Endodermal cell (in vitro differentiated cells): ENCODE data around the gene ABI3. TPM values are rescaled to one million over a fixed set of nuclear protein-coding genes. Genes with fewer than 3 reads are reported as not detected.

Source experiments
- DNase-seq: peaks from one replicate; pipeline ENCODE4 v3.0.0-alpha.2; 2017
- H3K27ac ChIP-seq: 2 replicates; pipeline ENCODE4 v1.5.1; 2013; ENCODE audit warnings: mild to moderate bottlenecking, low read depth, low read length, moderate library complexity
- H3K27me3 ChIP-seq: 2 replicates; pipeline ENCODE4 v1.6.1; 2013; ENCODE audit warnings: mild to moderate bottlenecking, low read length, moderate library complexity; ENCODE audit not compliant: insufficient read depth, control insufficient read depth, poor library complexity, severe bottlenecking
- H3K36me3 ChIP-seq: 2 replicates; pipeline ENCODE4 v1.7.0; 2013; ENCODE audit warnings: mild to moderate bottlenecking, low read length, moderate library complexity; ENCODE audit not compliant: control insufficient read depth, insufficient read depth
- H3K4me1 ChIP-seq: one replicate; pipeline ENCODE4 v1.7.0; 2013; ENCODE audit warnings: low read length; ENCODE audit not compliant: control insufficient read depth, insufficient read depth
- H3K4me3 ChIP-seq: 2 replicates; pipeline ENCODE4 v1.5.1; 2013; ENCODE audit warnings: mild to moderate bottlenecking, low read length, moderate library complexity
- H3K9ac ChIP-seq: 2 replicates; pipeline ENCODE4 v1.6.1; 2013; ENCODE audit warnings: mild to moderate bottlenecking, low read length, moderate library complexity; ENCODE audit not compliant: poor library complexity, severe bottlenecking; ENCODE audit errors: extremely low read depth
- H3K9me3 ChIP-seq: 2 replicates; pipeline ENCODE4 v1.6.1; 2013; ENCODE audit warnings: mild to moderate bottlenecking, low read length, moderate library complexity; ENCODE audit not compliant: control insufficient read depth
- H3K27ac Mint-ChIP-seq: 2 replicates; pipeline ENCODE4 v1.8.0; 2020; ENCODE audit warnings: mixed read lengths
- H3K27me3 Mint-ChIP-seq: 2 replicates; pipeline ENCODE4 v1.8.0; 2021; ENCODE audit warnings: mild to moderate bottlenecking, mixed read lengths; ENCODE audit not compliant: insufficient read depth
- H3K36me3 Mint-ChIP-seq: 2 replicates; pipeline ENCODE4 v1.8.0; 2020; ENCODE audit warnings: low read depth, mixed read lengths
- H3K4me1 Mint-ChIP-seq: 2 replicates; pipeline ENCODE4 v1.8.0; 2020; ENCODE audit warnings: mixed read lengths
- H3K4me3 Mint-ChIP-seq: 2 replicates; pipeline ENCODE4 v1.8.0; 2020; ENCODE audit warnings: mild to moderate bottlenecking, moderate library complexity, mixed read lengths
- H3K9me3 Mint-ChIP-seq: 2 replicates; pipeline ENCODE4 v1.8.0; 2020; ENCODE audit warnings: mild to moderate bottlenecking, mixed read lengths
- WGBS, 2 experiments: methylation state at CpG; one replicate each; pipeline versions ENCODE4 v1.1.5 to v1.1.7; 2013; ENCODE audit warnings: missing lambda C conversion rate in 2 of 2, mixed read lengths in 1 of 2; ENCODE audit not compliant: insufficient coverage in 1 of 2, insufficient read length in 1 of 2; 5-methylcytosine and 5-hydroxymethylcytosine counted together
- total RNA-seq, 2 donors: library from RNA; stranded (reverse); fragmentation: NEBNext Ultra II Directional in 1 of 2; extraction: Animal tissue kit (Norgen Biotek cat#: 25700) in 1 of 2; gene quantifications; 2 replicates in 1 of 2; 3 replicates in 1 of 2; pipeline ENCODE4 v1.2.1, GENCODE V29; 2021
- TF ChIP-seq, protein P1 (sequence below): fragments of 200-600 bp; sonication (generic); conservative IDR thresholded peaks from 2 replicates; pipeline ENCODE4 v1.5.0; 2021; ENCODE audit warnings: antibody characterized with exemption, mild to moderate bottlenecking

ABI3 gene
- total RNA-seq, 2 donors from 2014 or later = 0.58 to 1.7 TPM

DNA sequence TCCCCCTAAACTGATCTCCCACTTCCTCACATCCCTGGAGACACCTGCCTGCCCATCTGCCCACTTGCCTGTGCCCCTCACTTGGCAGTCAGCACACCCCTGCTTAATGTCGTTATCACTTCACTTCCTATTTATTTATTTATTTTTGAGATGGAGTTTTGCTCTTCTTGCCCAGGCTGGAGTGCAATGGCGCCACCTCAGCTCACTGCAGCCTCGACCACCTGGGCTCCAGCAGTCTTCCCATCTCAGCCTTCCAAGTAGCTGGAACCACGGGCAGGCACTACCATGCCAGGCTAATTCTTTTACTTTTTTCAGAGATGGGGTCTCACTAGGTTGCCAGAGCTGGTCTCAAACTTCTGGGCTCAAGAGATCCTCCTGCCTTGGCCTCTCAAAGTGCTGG is 43.6 kb downstream of the ABI3 start:
- Mint-ChIP-seq H3K27ac (no peak overlapping the region), H3K27me3 (no peaks in the 10 kb centered on the region), H3K4me1 (peaks cover 1% of the 10 kb centered on the region), H3K36me3 (no peaks in the 10 kb centered on the region), H3K4me3 (no peak overlapping the region), H3K9me3 (no peaks in the 10 kb centered on the region)
- Histone ChIP-seq H3K9me3 (no peaks in the 10 kb centered on the region), H3K4me1 (no peaks in the 10 kb centered on the region), H3K4me3 (no peak overlapping the region), H3K9ac (no peak overlapping the region), H3K36me3 (no peaks in the 10 kb centered on the region), H3K27ac (no peak overlapping the region), H3K27me3 (no peaks in the 10 kb centered on the region)
- peak; percentile 78 for DNase-seq
- 76 to 100% methylated on average over 1 to 3 of the region's 4 CpGs for WGBS, 2 experiments
- TF ChIP-seq, protein P1, sequence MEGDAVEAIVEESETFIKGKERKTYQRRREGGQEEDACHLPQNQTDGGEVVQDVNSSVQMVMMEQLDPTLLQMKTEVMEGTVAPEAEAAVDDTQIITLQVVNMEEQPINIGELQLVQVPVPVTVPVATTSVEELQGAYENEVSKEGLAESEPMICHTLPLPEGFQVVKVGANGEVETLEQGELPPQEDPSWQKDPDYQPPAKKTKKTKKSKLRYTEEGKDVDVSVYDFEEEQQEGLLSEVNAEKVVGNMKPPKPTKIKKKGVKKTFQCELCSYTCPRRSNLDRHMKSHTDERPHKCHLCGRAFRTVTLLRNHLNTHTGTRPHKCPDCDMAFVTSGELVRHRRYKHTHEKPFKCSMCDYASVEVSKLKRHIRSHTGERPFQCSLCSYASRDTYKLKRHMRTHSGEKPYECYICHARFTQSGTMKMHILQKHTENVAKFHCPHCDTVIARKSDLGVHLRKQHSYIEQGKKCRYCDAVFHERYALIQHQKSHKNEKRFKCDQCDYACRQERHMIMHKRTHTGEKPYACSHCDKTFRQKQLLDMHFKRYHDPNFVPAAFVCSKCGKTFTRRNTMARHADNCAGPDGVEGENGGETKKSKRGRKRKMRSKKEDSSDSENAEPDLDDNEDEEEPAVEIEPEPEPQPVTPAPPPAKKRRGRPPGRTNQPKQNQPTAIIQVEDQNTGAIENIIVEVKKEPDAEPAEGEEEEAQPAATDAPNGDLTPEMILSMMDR = peak; percentile 50

DNA sequence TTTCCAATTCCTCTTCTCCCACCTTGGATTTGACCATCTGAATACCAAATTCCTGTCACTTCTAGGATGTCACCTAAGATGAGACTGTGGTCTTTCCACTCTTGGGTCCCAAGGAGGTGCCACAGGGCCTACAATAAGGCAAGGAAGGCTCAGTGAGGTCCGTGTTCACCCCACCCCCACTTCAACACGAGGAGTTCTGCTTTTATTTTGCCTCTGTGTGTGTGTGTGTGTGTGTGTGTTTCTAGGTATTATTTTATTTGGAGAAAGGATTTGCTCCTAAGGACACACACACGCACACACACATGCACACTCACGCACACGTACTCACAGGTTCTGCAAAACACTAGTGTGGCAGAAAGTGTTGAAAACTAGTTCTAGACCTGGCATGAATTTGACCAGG is 44.6 kb downstream of the ABI3 start:
- Mint-ChIP-seq H3K36me3 (no peaks in the 10 kb centered on the region), H3K27me3 (peaks cover 7% of the 10 kb centered on the region), H3K9me3 (no peaks in the 10 kb centered on the region), H3K27ac (no peak overlapping the region), H3K4me3 (no peak overlapping the region), H3K4me1 (peaks cover 1% of the 10 kb centered on the region)
- no peak for DNase-seq
- Histone ChIP-seq H3K9me3 (no peaks in the 10 kb centered on the region), H3K36me3 (no peaks in the 10 kb centered on the region), H3K27me3 (peaks cover 7% of the 10 kb centered on the region), H3K9ac (no peak overlapping the region), H3K27ac (no peak overlapping the region), H3K4me1 (no peaks in the 10 kb centered on the region), H3K4me3 (no peak overlapping the region)
- WGBS, 2 experiments = 89 to 98% methylated on average over 2 to 3 of the region's 5 CpGs
- TF ChIP-seq, protein P1 = no peak

DNA sequence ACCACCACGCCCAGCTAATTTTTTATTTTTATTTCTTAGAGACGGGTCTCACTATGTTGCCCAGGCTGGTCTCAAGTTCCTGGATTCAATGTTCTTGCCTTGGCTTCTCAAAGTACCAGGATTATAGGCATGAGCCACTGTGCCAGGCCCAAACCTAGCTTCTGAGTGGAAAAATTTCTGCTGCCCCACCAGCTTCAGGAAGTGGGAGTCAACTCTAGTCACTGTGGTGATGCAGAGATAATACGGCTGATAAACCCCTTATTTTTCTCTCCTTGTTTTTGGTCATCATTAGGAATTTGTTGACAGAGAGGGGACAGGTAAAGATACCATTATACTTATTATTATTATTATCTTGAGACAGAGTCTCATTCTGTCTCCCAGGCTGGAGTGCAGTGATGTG is 47.9 kb downstream of the ABI3 start:
- peaks cover 18% of the 10 kb centered on the region for H3K27me3 ChIP-seq
- H3K4me1 ChIP-seq = no peaks in the 10 kb centered on the region
- H3K27ac ChIP-seq = no peak overlapping the region
- Mint-ChIP-seq H3K4me1 (no peaks in the 10 kb centered on the region), H3K27ac (no peak overlapping the region), H3K27me3 (peaks cover 21% of the 10 kb centered on the region), H3K4me3 (no peak overlapping the region), H3K36me3 (no peaks in the 10 kb centered on the region), H3K9me3 (no peaks in the 10 kb centered on the region)
- no peak overlapping the region for H3K4me3 ChIP-seq
- DNase-seq = no peak
- WGBS, 2 experiments = 94 to 96% methylated on average over 2 to 3 of the region's 3 CpGs
- H3K9ac ChIP-seq = no peak overlapping the region
- H3K9me3 ChIP-seq = no peaks in the 10 kb centered on the region
- H3K36me3 ChIP-seq = no peaks in the 10 kb centered on the region
- TF ChIP-seq, protein P1 = no peak
